Thyroid gland (tissue), 4 donors: ENCODE data around the gene SPG7. TPM values are rescaled to one million over a fixed set of nuclear protein-coding genes. Genes with fewer than 3 reads are reported as not detected.

Experiments
- DNase-seq, 2 donors: peaks; one replicate each; pipeline ENCODE4 v3.0.0-alpha.2; 2019
- H3K27ac ChIP-seq, 3 donors: fragments of 200-600 bp; sonication (generic); 1 replicate in 2 of 3; 2 replicates in 1 of 3; pipeline ENCODE4 v1.5.1; 2016 to 2019; ENCODE audit warnings: mild to moderate bottlenecking in 1 of 3, moderate library complexity in 1 of 3
- H3K27me3 ChIP-seq: fragments of 200-600 bp; sonication (generic); one replicate; pipeline ENCODE4 v1.5.1; 2019
- H3K36me3 ChIP-seq, 2 donors: fragments of 200-600 bp; sonication (generic); one replicate each; pipeline ENCODE4 v1.5.1; 2016 to 2019
- H3K4me1 ChIP-seq, 2 donors: fragments of 200-600 bp; sonication (generic); one replicate each; pipeline ENCODE4 v1.5.1; 2017 to 2019
- H3K4me3 ChIP-seq, 3 donors: fragments of 200-600 bp; sonication (generic); replicated peaks in 1 of 3; 1 replicate in 2 of 3; 2 replicates in 1 of 3; pipeline ENCODE4 v1.5.1; 2016; ENCODE audit warnings: mild to moderate bottlenecking in 1 of 3
- H3K9me3 ChIP-seq: fragments of 200-600 bp; sonication (generic); one replicate; pipeline ENCODE4 v1.5.1; 2017
- CTCF ChIP-seq, 6 experiments: fragments of 200-600 bp in 3 of 6; fragments of 450-650 bp in 3 of 6; sonication (generic) in 3 of 6; IDR thresholded peaks; one replicate each; pipeline ENCODE4 v1.5.1; 2016 to 2019; ENCODE audit warnings: antibody characterized with exemption in 6 of 6, mild to moderate bottlenecking in 2 of 6, inconsistent platforms in 1 of 6, moderate library complexity in 1 of 6
- POLR2A ChIP-seq, 2 donors: fragments of 450-650 bp; IDR thresholded peaks; one replicate each; pipeline ENCODE4 v1.6.1; 2017; ENCODE audit warnings: antibody characterized with exemption in 2 of 2, mild to moderate bottlenecking in 2 of 2, moderate library complexity in 1 of 2
- WGBS, 2 donors: methylation state at CpG; one replicate each; pipeline ENCODE4 v1.1.5; 2017; 5-methylcytosine and 5-hydroxymethylcytosine counted together
- intact Hi-C: fragments of 100-400 bp; cut with DNase I; formaldehyde crosslinking; loops from one replicate; pipeline ENCODE4 v1.15.1; 2023
- total RNA-seq, 4 donors: library from RNA; depleted of rRNA; stranded (reverse); fragments of >200 nt; gene quantifications; one replicate each; pipeline ENCODE4 v1.2.3, GENCODE V29; 2016

SPG7 gene
- total RNA-seq, 4 donors from 2014 or later, result 218 to 392 (median 285) TPM

- peaks cover 0 to 18% of the 10 kb centered on the region in 2 donors for H3K4me1 ChIP-seq
- DNase-seq, result no peak
- H3K27me3 ChIP-seq, result peaks cover 5% of the 10 kb centered on the region
- H3K36me3 ChIP-seq, result no peaks in the 10 kb centered on the region
- no peaks in the 10 kb centered on the region for H3K9me3 ChIP-seq
- intact Hi-C loops, result no loop called here
- TF ChIP-seq POLR2A (IDR thresholded peaks at IDR 0.05), result no peak
- no peak for TF ChIP-seq CTCF (IDR thresholded peaks at IDR 0.05)
- WGBS, 2 donors, result 87 to 91% methylated on average over 32 to 33 of the region's 33 CpGs
- H3K27ac ChIP-seq, result no peak overlapping the region
- H3K4me3 ChIP-seq, result no peak overlapping the region
These were observed 73.0 kb downstream of the SPG7 start for GRCh38 chr16:89581045-89581695.

GRCh38 chr16:89581861-89582563, 73.8 kb downstream of the SPG7 start:
- Histone ChIP-seq H3K27me3 (no peaks in the 10 kb centered on the region), H3K9me3 (no peaks in the 10 kb centered on the region), H3K4me1 (peaks cover 0 to 17% of the 10 kb centered on the region in 2 donors), H3K36me3 (no peaks in the 10 kb centered on the region), H3K4me3 (no peak overlapping the region), H3K27ac (peak overlapping the region in 1 of 3 donors; percentile 3)
- WGBS, 2 donors, result 43 to 62% methylated on average over 8 of the region's 15 CpGs
- DNase-seq, result peak; percentile 26 to 40
- intact Hi-C loops, result no loop called here
- TF ChIP-seq CTCF (IDR thresholded peaks at IDR 0.05), result no peak
- no peak for TF ChIP-seq POLR2A (IDR thresholded peaks at IDR 0.05)

GRCh38 chr16:89582614-89583196, 74.5 kb downstream of the SPG7 start:
- intact Hi-C loops, result no loop called here
- no peak for DNase-seq
- Histone ChIP-seq H3K27ac (peak overlapping the region in 1 of 3 donors; percentile 3), H3K27me3 (no peaks in the 10 kb centered on the region), H3K4me3 (no peak overlapping the region), H3K9me3 (no peaks in the 10 kb centered on the region), H3K4me1 (peaks cover 0 to 17% of the 10 kb centered on the region in 2 donors), H3K36me3 (no peaks in the 10 kb centered on the region)
- 92 to 99% methylated on average over 10 to 12 of the region's 19 CpGs for WGBS, 2 donors
- TF ChIP-seq POLR2A (IDR thresholded peaks at IDR 0.05) (no peak), CTCF (IDR thresholded peaks at IDR 0.05) (no peak)

GRCh38 chr16:89583197-89583894, 75.1 kb downstream of the SPG7 start:
- Histone ChIP-seq H3K36me3 (no peaks in the 10 kb centered on the region), H3K27ac (no peak overlapping the region), H3K27me3 (no peaks in the 10 kb centered on the region), H3K9me3 (no peaks in the 10 kb centered on the region), H3K4me3 (no peak overlapping the region), H3K4me1 (peaks cover 0 to 17% of the 10 kb centered on the region in 2 donors)
- 93 to 97% methylated on average over 7 to 24 of the region's 36 CpGs for WGBS, 2 donors
- intact Hi-C loops, result no loop called here
- DNase-seq, result no peak
- no peak for TF ChIP-seq POLR2A (IDR thresholded peaks at IDR 0.05)
- TF ChIP-seq CTCF (IDR thresholded peaks at IDR 0.05), result no peak
